CD14-positive monocyte (primary cell): ENCODE data around the gene PMP22. TPM values are rescaled to one million over a fixed set of nuclear protein-coding genes. Genes with fewer than 3 reads are reported as not detected.

Experiments used
- DNase-seq, 3 donors: peaks; one replicate each; pipeline ENCODE4 v3.0.0-alpha.2; 2011 to 2022
- H2AFZ ChIP-seq: 2 replicates; pipeline ENCODE4 v1.6.0; 2012; ENCODE audit warnings: mild to moderate bottlenecking, low read depth, low read length, inconsistent platforms; ENCODE audit not compliant: insufficient read depth, poor library complexity, severe bottlenecking
- H3K27ac ChIP-seq, 2 donors: 1 replicate in 1 of 2; 2 replicates in 1 of 2; pipeline ENCODE4 v1.5.1; 2012 to 2013; ENCODE audit warnings: low read length in 2 of 2, control low read depth in 1 of 2, inconsistent platforms in 1 of 2, low read depth in 1 of 2, mild to moderate bottlenecking in 1 of 2
- H3K27me3 ChIP-seq, 2 donors: one replicate each; pipeline versions ENCODE4 v1.6.0 to v1.6.1; 2011 to 2013; ENCODE audit warnings: low read length in 2 of 2; ENCODE audit not compliant: control insufficient read depth in 2 of 2, insufficient read depth in 2 of 2
- H3K36me3 ChIP-seq, 2 donors: replicated peaks in 1 of 2; 1 replicate in 1 of 2; 2 replicates in 1 of 2; pipeline versions ENCODE4 v1.5.1 to v1.6.1; 2012 to 2013; ENCODE audit warnings: low read length in 2 of 2, control low read depth in 1 of 2, inconsistent platforms in 1 of 2, mild to moderate bottlenecking in 1 of 2; ENCODE audit not compliant: insufficient read depth in 2 of 2, control insufficient read depth in 1 of 2
- H3K4me1 ChIP-seq, 2 donors: 1 replicate in 1 of 2; 2 replicates in 1 of 2; pipeline versions ENCODE4 v1.5.1 to v1.6.1; 2012 to 2013; ENCODE audit warnings: low read length in 2 of 2, control low read depth in 1 of 2, inconsistent platforms in 1 of 2, mild to moderate bottlenecking in 1 of 2, moderate library complexity in 1 of 2; ENCODE audit not compliant: insufficient read depth in 2 of 2, control insufficient read depth in 1 of 2
- H3K4me2 ChIP-seq: replicated peaks from 2 replicates; pipeline ENCODE3; 2012; ENCODE audit warnings: low read length, moderate library complexity, mild to moderate bottlenecking; ENCODE audit not compliant: poor library complexity, severe bottlenecking; ENCODE audit errors: extremely low read depth
- H3K4me3 ChIP-seq, 3 experiments: fragments of 200-600 bp in 1 of 3; sonication (generic) in 1 of 3; replicated peaks in 1 of 3; 1 replicate in 2 of 3; 2 replicates in 1 of 3; pipeline ENCODE4 v1.5.1; 2011 to 2013; ENCODE audit warnings: low read length in 3 of 3, mild to moderate bottlenecking in 3 of 3, control low read depth in 2 of 3, low read depth in 2 of 3, inconsistent platforms in 1 of 3, moderate library complexity in 1 of 3
- H3K79me2 ChIP-seq: 2 replicates; pipeline ENCODE4 v1.6.0; 2012; ENCODE audit warnings: mild to moderate bottlenecking, control low read depth, inconsistent platforms, low read length, moderate library complexity; ENCODE audit not compliant: insufficient read depth
- H3K9ac ChIP-seq: 2 replicates; pipeline ENCODE4 v1.6.0; 2017; ENCODE audit warnings: low read length, mild to moderate bottlenecking; ENCODE audit not compliant: insufficient read depth, poor library complexity, severe bottlenecking
- H3K9me3 ChIP-seq, 2 donors: replicated peaks in 1 of 2; 1 replicate in 1 of 2; 2 replicates in 1 of 2; pipeline versions ENCODE4 v1.5.1 to v1.6.1; 2012 to 2013; ENCODE audit warnings: low read length in 2 of 2, control low read depth in 1 of 2; ENCODE audit not compliant: control insufficient read depth in 1 of 2, insufficient read depth in 1 of 2
- H4K20me1 ChIP-seq: 2 replicates; pipeline ENCODE4 v1.6.0; 2012; ENCODE audit warnings: mild to moderate bottlenecking, low read length, control low read depth, moderate library complexity; ENCODE audit not compliant: insufficient read depth
- H3K27ac Mint-ChIP-seq, 7 donors: one replicate each; pipeline ENCODE4 v1.8.0; 2020; ENCODE audit warnings: mild to moderate bottlenecking in 7 of 7, mixed read lengths in 7 of 7, moderate library complexity in 6 of 7, inconsistent platforms in 2 of 7
- H3K27me3 Mint-ChIP-seq, 3 donors: one replicate each; pipeline ENCODE4 v1.8.0; 2021 to 2022; ENCODE audit warnings: low read depth in 3 of 3, mild to moderate bottlenecking in 3 of 3, mixed read lengths in 3 of 3, moderate library complexity in 3 of 3, inconsistent platforms in 1 of 3
- H3K36me3 Mint-ChIP-seq, 2 donors: one replicate each; pipeline ENCODE4 v1.8.0; 2020; ENCODE audit warnings: mixed read lengths in 2 of 2, inconsistent platforms in 1 of 2, mild to moderate bottlenecking in 1 of 2
- H3K4me1 Mint-ChIP-seq: one replicate; pipeline ENCODE4 v1.8.0; 2020; ENCODE audit warnings: mild to moderate bottlenecking, mixed read lengths
- H3K4me3 Mint-ChIP-seq, 2 donors: one replicate each; pipeline ENCODE4 v1.8.0; 2020; ENCODE audit warnings: mild to moderate bottlenecking in 2 of 2, mixed read lengths in 2 of 2, moderate library complexity in 1 of 2
- H3K9me3 Mint-ChIP-seq, 7 donors: one replicate each; pipeline ENCODE4 v1.8.0; 2020 to 2022; ENCODE audit warnings: mixed read lengths in 7 of 7, mild to moderate bottlenecking in 6 of 7, moderate library complexity in 6 of 7, inconsistent platforms in 2 of 7
- CTCF ChIP-seq: fragments of 200-600 bp; IDR thresholded peaks from one replicate; pipeline ENCODE4 v1.8.0; 2022; ENCODE audit warnings: antibody characterized with exemption, mild to moderate bottlenecking
- WGBS: methylation state at CpG from one replicate; pipeline ENCODE4 v1.1.5; 2013; ENCODE audit warnings: missing lambda C conversion rate; ENCODE audit not compliant: insufficient coverage; 5-methylcytosine and 5-hydroxymethylcytosine counted together
- intact Hi-C, 2 donors: fragments of 100-400 bp; cut with micrococcal nuclease; formaldehyde crosslinking; loops; one replicate each; pipeline versions ENCODE4 v1.15.0 to v1.15.1; 2023
- polyA plus RNA-seq, 3 donors: library from polyadenylated mRNA; depleted of rRNA in 1 of 3; unstranded in 2 of 3; stranded (reverse) in 1 of 3; fragments of 300-500 nt in 2 of 3; fragments of >200 nt in 1 of 3; fragmentation: Illumina TruSeq in 2 of 3; gene quantifications; 1 replicate in 2 of 3; 2 replicates in 1 of 3; pipeline ENCODE4 v1.2.3, GENCODE V29; 2012 to 2021

Gene PMP22
- polyA plus RNA-seq, 3 donors = 1.2 to 3.9 (median 1.3) TPM

DNA sequence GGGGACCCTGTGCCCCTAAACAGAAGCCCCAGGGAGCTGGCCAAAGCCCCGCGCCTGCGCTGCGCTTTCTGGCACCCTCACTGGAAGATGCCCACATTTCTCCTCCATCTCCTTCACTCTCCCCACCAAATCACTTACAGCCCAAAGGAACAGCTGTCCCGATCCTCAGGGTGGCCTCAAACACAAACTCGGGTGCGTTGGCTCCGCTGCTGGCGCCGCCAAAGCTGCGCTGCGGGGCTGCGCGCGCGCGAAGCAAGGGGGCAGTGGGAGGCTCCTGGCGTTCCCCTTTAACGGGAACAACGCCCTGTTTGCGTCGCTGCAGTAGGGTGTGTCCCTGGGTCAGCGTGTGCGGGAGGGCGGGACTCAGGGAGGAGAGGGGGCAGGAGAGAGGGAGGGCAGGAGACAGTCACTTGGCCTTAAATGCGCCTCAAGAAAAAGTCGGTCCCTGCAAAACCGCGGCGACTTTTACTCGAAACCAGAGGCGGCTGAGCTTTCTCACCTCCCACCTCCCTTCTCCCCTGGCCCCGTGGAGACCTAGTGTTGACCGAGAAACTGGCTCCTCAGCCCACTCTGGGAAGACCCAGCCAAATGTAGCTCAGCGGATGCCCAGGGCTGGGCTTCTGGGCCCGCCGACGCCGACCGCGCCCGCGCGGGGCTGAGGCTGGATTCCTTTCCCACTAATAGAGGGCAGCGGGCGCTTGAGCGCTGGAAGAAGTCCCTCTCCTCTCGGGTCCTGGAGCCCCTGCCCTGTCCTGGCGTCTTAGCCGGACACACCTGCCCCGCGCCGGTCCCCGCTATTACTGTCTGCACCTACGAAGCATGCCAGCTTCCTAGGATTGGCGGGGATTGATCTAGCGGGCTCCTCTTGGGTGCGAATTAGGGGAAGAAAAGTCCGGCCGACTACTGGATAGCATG is 2.6 kb downstream of the PMP22 start:
- Histone ChIP-seq H3K27me3 (peaks cover 43 to 64% of the 10 kb centered on the region in 2 donors), H3K4me2 (peak overlapping the region; percentile 79), H3K79me2 (no peaks in the 10 kb centered on the region), H4K20me1 (no peaks in the 10 kb centered on the region), H3K9me3 (peaks cover 2 to 17% of the 10 kb centered on the region in 2 donors), H3K4me1 (peaks cover 35 to 37% of the 10 kb centered on the region in 2 donors), H3K9ac (peak overlapping the region; percentile 38), H3K27ac (no peak overlapping the region), H2AFZ (peak overlapping the region; percentile 71), H3K36me3 (no peaks in the 10 kb centered on the region), H3K4me3 (peak overlapping the region in 2 of 3 experiments; percentile 33 to 78)
- H3K27ac Mint-ChIP-seq = peak overlapping the region in 4 of 7 donors; percentile 41 to 84 (median 73)
- no peak for TF ChIP-seq CTCF
- H3K4me3 Mint-ChIP-seq = peak overlapping the region; percentile 93 to 98
- peaks cover 64 to 85% (median 70%) of the 10 kb centered on the region in 3 donors for H3K27me3 Mint-ChIP-seq
- H3K4me1 Mint-ChIP-seq = peaks cover 38% of the 10 kb centered on the region
- peak; percentile 25 to 59 (median 47) for DNase-seq
- peaks cover 3 to 6% of the 10 kb centered on the region in 2 donors for H3K36me3 Mint-ChIP-seq
- peaks cover 0 to 15% (median 3%) of the 10 kb centered on the region in 7 donors for H3K9me3 Mint-ChIP-seq
- 4% methylated on average over 44 of the region's 60 CpGs for WGBS
- intact Hi-C loops = loop anchor here (5.0 kb wide), 2 partner anchors 240 to 735 kb away; partner anchors contain the start of genes TTC19 (in 1 of the 2) and ZSWIM7 (in 1 of the 2)

DNA sequence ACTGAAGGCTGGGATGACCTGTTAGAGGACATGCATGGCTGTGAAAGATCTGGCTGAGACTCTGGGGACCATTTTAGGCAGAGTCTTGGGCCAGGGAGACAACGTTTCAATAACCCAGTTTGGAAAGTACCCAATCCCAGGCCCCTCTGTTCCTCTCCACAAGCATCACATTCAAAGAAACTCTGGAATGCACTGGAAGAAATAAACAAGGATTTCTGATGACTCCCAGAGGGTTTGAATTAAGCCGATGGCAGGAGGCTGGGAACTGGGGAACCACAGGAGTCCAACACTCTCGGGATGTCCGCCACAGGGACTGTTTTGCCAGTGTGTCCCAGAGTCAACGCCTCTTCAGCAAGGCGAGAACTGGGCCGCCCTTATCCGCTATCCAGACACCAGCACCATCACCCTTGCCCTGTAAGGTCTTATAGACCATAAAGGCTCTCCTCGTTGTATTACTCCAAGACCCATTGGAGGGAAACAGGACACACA is 3.3 kb downstream of the PMP22 start:
- peak overlapping the region in 1 of 3 experiments; percentile 78 for H3K4me3 ChIP-seq
- no peak overlapping the region for H3K27ac ChIP-seq
- Mint-ChIP-seq H3K36me3 (peaks cover 3 to 6% of the 10 kb centered on the region in 2 donors), H3K27me3 (peaks cover 64 to 80% (median 71%) of the 10 kb centered on the region in 3 donors), H3K27ac (peak overlapping the region in 3 of 7 donors; percentile 41 to 84 (median 82)), H3K4me3 (peak overlapping the region; percentile 93 to 98), H3K9me3 (peaks cover 0 to 15% (median 3%) of the 10 kb centered on the region in 7 donors), H3K4me1 (peaks cover 45% of the 10 kb centered on the region)
- intact Hi-C loops = loop anchor here (5.0 kb wide), 2 partner anchors 240 to 735 kb away; partner anchors contain the start of genes TTC19 (in 1 of the 2) and ZSWIM7 (in 1 of the 2)
- H2AFZ ChIP-seq = peak overlapping the region; percentile 90
- H3K27me3 ChIP-seq = peaks cover 43 to 64% of the 10 kb centered on the region in 2 donors
- H3K79me2 ChIP-seq = no peaks in the 10 kb centered on the region
- no peak overlapping the region for H3K9ac ChIP-seq
- H3K9me3 ChIP-seq = peaks cover 2 to 17% of the 10 kb centered on the region in 2 donors
- no peak for TF ChIP-seq CTCF
- WGBS = 8% methylated on average over 8 of the region's 9 CpGs
- no peaks in the 10 kb centered on the region for H3K36me3 ChIP-seq
- peaks cover 42 to 43% of the 10 kb centered on the region in 2 donors for H3K4me1 ChIP-seq
- peak overlapping the region; percentile 79 for H3K4me2 ChIP-seq
- DNase-seq = no peak
- no peaks in the 10 kb centered on the region for H4K20me1 ChIP-seq
